Stomach (tissue), 4 donors: ENCODE results near the gene CGB3.

Experiments used
- POLR2A ChIP-seq, 4 donors: fragments of 450-650 bp; IDR thresholded peaks; one replicate each; pipeline ENCODE4 v1.6.1; 2016; ENCODE audit warnings: antibody characterized with exemption in 4 of 4, control low read depth in 2 of 4, mild to moderate bottlenecking in 1 of 4, moderate library complexity in 1 of 4
- POLR2AphosphoS5 ChIP-seq, 3 donors: sonication (generic); formaldehyde crosslinking; IDR thresholded peaks; one replicate each; pipeline ENCODE4 v1.6.1; 2016; ENCODE audit warnings: antibody characterized with exemption in 3 of 3
- TF ChIP-seq, protein P1 (sequence below), 7 experiments: fragments of 450-650 bp in 4 of 7; fragments of 200-600 bp in 3 of 7; sonication (generic) in 3 of 7; IDR thresholded peaks; one replicate each; pipeline ENCODE4 v1.5.1; 2016 to 2019; ENCODE audit warnings: antibody characterized with exemption in 7 of 7, control low read depth in 2 of 7, mild to moderate bottlenecking in 1 of 7

DNA sequence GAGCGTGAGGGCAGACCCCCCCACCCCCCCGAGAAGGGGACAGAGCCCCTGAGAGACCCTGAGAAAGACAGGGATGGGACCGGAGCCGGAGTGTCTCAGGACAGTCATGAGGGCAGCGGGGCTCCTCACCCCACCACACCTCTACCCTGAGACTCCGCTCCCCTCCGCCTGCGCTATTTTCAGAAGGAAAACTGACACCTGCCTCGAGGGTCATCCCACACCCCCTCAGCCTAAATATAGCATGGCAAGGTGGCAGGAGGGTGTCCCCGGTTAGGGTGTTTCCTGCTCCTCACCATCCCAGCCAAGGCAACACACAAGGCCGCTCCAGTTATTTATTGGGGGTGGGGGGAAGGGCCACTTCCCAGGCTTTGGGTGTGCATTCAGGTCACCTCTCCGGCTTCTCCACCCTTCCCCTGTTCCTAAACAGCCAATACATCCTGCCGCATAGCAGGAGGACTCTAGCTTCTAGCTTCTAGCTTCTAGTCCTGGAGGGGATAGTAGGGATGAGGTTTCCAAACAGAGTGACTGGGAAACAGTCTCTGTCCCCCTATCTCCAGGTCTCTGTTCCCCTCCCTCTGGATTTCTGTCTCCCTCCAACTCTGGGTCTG is 41.9 kb upstream of the CGB3 start:
- TF ChIP-seq POLR2A (IDR thresholded peaks at IDR 0.05): no peak
- TF ChIP-seq, protein P1, sequence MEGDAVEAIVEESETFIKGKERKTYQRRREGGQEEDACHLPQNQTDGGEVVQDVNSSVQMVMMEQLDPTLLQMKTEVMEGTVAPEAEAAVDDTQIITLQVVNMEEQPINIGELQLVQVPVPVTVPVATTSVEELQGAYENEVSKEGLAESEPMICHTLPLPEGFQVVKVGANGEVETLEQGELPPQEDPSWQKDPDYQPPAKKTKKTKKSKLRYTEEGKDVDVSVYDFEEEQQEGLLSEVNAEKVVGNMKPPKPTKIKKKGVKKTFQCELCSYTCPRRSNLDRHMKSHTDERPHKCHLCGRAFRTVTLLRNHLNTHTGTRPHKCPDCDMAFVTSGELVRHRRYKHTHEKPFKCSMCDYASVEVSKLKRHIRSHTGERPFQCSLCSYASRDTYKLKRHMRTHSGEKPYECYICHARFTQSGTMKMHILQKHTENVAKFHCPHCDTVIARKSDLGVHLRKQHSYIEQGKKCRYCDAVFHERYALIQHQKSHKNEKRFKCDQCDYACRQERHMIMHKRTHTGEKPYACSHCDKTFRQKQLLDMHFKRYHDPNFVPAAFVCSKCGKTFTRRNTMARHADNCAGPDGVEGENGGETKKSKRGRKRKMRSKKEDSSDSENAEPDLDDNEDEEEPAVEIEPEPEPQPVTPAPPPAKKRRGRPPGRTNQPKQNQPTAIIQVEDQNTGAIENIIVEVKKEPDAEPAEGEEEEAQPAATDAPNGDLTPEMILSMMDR (IDR thresholded peaks at IDR 0.05): no peak
- no peak for TF ChIP-seq POLR2AphosphoS5 (IDR thresholded peaks at IDR 0.05)
